ENCODE data around the gene EPGN.

- TF ChIP-seq GATA2 (IDR thresholded peaks at IDR 0.05; ENCODE audit: insufficient read depth, insufficient read length, low read depth, low read length) (no peak), POLR2AphosphoS5 (IDR thresholded peaks at IDR 0.05; ENCODE audit: insufficient read depth, low read depth, low read length) (no peak), CTCF (IDR thresholded peaks at IDR 0.05; ENCODE audit: extremely low read depth in 1 of 2, insufficient read depth in 1 of 2, low read depth in 1 of 2, low read length in 2 of 2) (no peak), JUN (IDR thresholded peaks at IDR 0.05; ENCODE audit: borderline replicate concordance, insufficient read depth, insufficient read length, low read depth) (no peak), POLR2A (IDR thresholded peaks at IDR 0.05; ENCODE audit: low read depth, low read length) (no peak), MAX (IDR thresholded peaks at IDR 0.05; ENCODE audit: insufficient read depth, insufficient read length) (no peak), EZH2 (IDR thresholded peaks at IDR 0.05; ENCODE audit: borderline replicate concordance, low read depth, low read length, severe bottlenecking) (no peak)
Measured at GRCh38 chr4:74284053-74284452, 24.2 kb upstream of the EPGN start.
